Neuronal stem cell (in vitro differentiated cells): ENCODE data around the gene TMEM247.
A peak's percentile ranks its signal among the peaks of the same experiment; 100 is the strongest.

Experiments
- DNase-seq: peaks from one replicate; pipeline ENCODE4 v3.0.0-alpha.2; 2013; ENCODE audit warnings: low spot score
- H2AFZ ChIP-seq: one replicate; pipeline ENCODE4 v1.6.1; 2013; ENCODE audit warnings: mild to moderate bottlenecking, low read length, inconsistent platforms
- H2AK5ac ChIP-seq: 2 replicates; pipeline ENCODE4 v1.6.1; 2013; ENCODE audit warnings: low read depth, mild to moderate bottlenecking, inconsistent platforms, low read length, moderate library complexity, mixed read lengths
- H2BK120ac ChIP-seq: 2 replicates; pipeline ENCODE4 v1.6.1; 2013; ENCODE audit warnings: low read depth, mild to moderate bottlenecking, inconsistent platforms, low read length, moderate library complexity, mixed read lengths
- H2BK12ac ChIP-seq: one replicate; pipeline ENCODE4 v1.6.1; 2013; ENCODE audit warnings: low read length, inconsistent platforms
- H2BK15ac ChIP-seq: 2 replicates; pipeline ENCODE4 v1.6.1; 2013; ENCODE audit warnings: mild to moderate bottlenecking, low read length, inconsistent platforms, mixed read lengths
- H2BK5ac ChIP-seq: one replicate; pipeline ENCODE4 v1.6.1; 2013; ENCODE audit warnings: inconsistent platforms, mild to moderate bottlenecking, low read length, moderate library complexity
- H3K14ac ChIP-seq: one replicate; pipeline ENCODE4 v1.6.1; 2013; ENCODE audit warnings: low read length, inconsistent platforms
- H3K18ac ChIP-seq: 2 replicates; pipeline ENCODE4 v1.6.1; 2013; ENCODE audit warnings: low read length, inconsistent platforms
- H3K23ac ChIP-seq: 2 replicates; pipeline ENCODE4 v1.6.1; 2013; ENCODE audit warnings: low read depth, mild to moderate bottlenecking, mixed read lengths, low read length, inconsistent platforms; ENCODE audit not compliant: poor library complexity
- H3K27ac ChIP-seq: replicated peaks from 3 replicates; pipeline ENCODE4 v1.5.1; 2013; ENCODE audit warnings: low read length, inconsistent platforms
- H3K27me3 ChIP-seq, 3 experiments: 2 replicates each; pipeline ENCODE4 v1.6.1; 2013; ENCODE audit warnings: low read length in 3 of 3, mild to moderate bottlenecking in 2 of 3, inconsistent platforms in 1 of 3, low read depth in 1 of 3, mixed read lengths in 1 of 3, moderate library complexity in 1 of 3; ENCODE audit not compliant: control insufficient read depth in 3 of 3, insufficient read depth in 3 of 3
- H3K36me3 ChIP-seq, 2 donors: replicated peaks in 1 of 2; 2 replicates each; pipeline ENCODE4 v1.6.1; 2013; ENCODE audit warnings: low read length in 2 of 2; ENCODE audit not compliant: control insufficient read depth in 2 of 2, insufficient read depth in 2 of 2
- H3K4ac ChIP-seq: 2 replicates; pipeline ENCODE4 v1.6.1; 2013; ENCODE audit warnings: inconsistent platforms, mild to moderate bottlenecking, low read length, moderate library complexity
- H3K4me1 ChIP-seq, 2 donors: 1 replicate in 1 of 2; 2 replicates in 1 of 2; pipeline ENCODE4 v1.6.1; 2013; ENCODE audit warnings: low read length in 2 of 2, low read depth in 1 of 2; ENCODE audit not compliant: control insufficient read depth in 2 of 2, insufficient read depth in 1 of 2
- H3K4me2 ChIP-seq: one replicate; pipeline ENCODE4 v1.6.1; 2013; ENCODE audit warnings: mild to moderate bottlenecking, low read length, inconsistent platforms; ENCODE audit not compliant: insufficient read depth, poor library complexity, severe bottlenecking
- H3K4me3 ChIP-seq, 2 donors: 2 replicates each; pipeline ENCODE4 v1.5.1; 2013; ENCODE audit warnings: low read length in 2 of 2, mild to moderate bottlenecking in 2 of 2, inconsistent platforms in 1 of 2, moderate library complexity in 1 of 2
- H3K79me1 ChIP-seq: one replicate; pipeline ENCODE4 v1.6.1; 2013; ENCODE audit warnings: low read depth, mild to moderate bottlenecking, inconsistent platforms, low read length, moderate library complexity
- H3K9ac ChIP-seq: one replicate; pipeline ENCODE4 v1.6.1; 2013; ENCODE audit warnings: mild to moderate bottlenecking, low read depth, low read length, inconsistent platforms; ENCODE audit not compliant: poor library complexity
- H3K9me3 ChIP-seq, 2 donors: replicated peaks in 1 of 2; 2 replicates each; pipeline versions ENCODE3 to v1.6.1; 2013; ENCODE audit warnings: low read length in 2 of 2, mild to moderate bottlenecking in 2 of 2, inconsistent platforms in 1 of 2, low read depth in 1 of 2, mixed read lengths in 1 of 2, moderate library complexity in 1 of 2; ENCODE audit not compliant: control insufficient read depth in 2 of 2, insufficient read depth in 1 of 2
- H4K8ac ChIP-seq: one replicate; pipeline ENCODE4 v1.6.1; 2013; ENCODE audit warnings: low read depth, mild to moderate bottlenecking, inconsistent platforms, low read length, moderate library complexity
- H4K91ac ChIP-seq: one replicate; pipeline ENCODE4 v1.6.1; 2013; ENCODE audit warnings: low read length, low read depth, mild to moderate bottlenecking, inconsistent platforms; ENCODE audit not compliant: poor library complexity
- WGBS, 2 donors: extraction: QIAGEN DNeasy Blood & Tissue Kit; methylation state at CpG; one replicate each; pipeline ENCODE4 v1.1.7; 2013; ENCODE audit warnings: missing lambda C conversion rate in 2 of 2, mixed read lengths in 1 of 2; ENCODE audit not compliant: insufficient read length in 2 of 2, insufficient replicate concordance in 1 of 2; ENCODE audit errors: extremely low coverage in 2 of 2; 5-methylcytosine and 5-hydroxymethylcytosine counted together

TMEM247 gene

DNA sequence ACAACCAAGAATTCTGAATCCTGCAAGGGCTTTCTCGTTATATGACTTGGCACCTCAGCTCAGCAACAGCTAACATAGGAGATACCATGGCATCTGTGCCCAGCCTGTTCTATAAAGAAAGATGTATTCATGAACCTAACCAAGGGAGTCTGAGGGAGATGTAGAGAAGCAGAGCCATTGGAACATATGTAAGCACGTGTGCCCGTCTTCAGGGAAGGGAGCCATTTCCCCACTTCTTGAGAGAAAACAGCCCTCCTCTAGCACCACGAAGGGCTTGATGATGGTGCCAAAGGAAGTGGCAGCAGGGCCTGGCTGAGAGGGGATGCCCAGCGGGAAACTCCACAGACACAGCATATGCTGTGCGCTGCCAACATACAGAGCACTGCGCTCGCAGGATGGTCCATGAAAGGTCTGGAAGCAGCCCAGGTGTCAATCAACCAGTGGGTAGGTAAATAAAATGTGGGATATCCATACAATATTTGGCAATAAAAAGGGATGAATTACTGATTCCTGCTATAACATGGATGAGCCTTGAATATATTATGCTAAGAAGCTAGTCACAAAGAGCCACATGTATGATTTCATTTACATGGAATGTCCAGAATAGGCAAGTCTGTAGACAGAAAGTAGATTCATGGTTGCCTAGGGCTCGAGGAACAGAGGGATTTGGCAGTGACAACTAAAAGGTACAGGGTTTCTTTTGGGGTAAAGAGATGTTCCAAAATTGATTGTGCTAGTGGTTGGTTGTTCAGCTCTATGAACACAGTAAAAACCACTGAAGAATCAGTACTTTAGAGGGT lies 16.1 kb downstream of the TMEM247 start:
- H2BK120ac ChIP-seq: no peak overlapping the region
- no CpG with 5 or more reads among the region's 9 CpGs for WGBS, 2 donors
- H3K79me1 ChIP-seq: no peaks in the 10 kb centered on the region
- DNase-seq: no peak
- no peak overlapping the region for H2BK12ac ChIP-seq
- no peak overlapping the region for H2AK5ac ChIP-seq
- H3K36me3 ChIP-seq: no peaks in the 10 kb centered on the region
- H3K4me3 ChIP-seq: no peak overlapping the region
- no peak overlapping the region for H3K18ac ChIP-seq
- no peak overlapping the region for H3K4me2 ChIP-seq
- no peaks in the 10 kb centered on the region for H3K9me3 ChIP-seq
- H4K91ac ChIP-seq: no peak overlapping the region
- no peak overlapping the region for H3K27ac ChIP-seq
- peaks cover 11 to 14% of the 10 kb centered on the region in 2 donors for H3K4me1 ChIP-seq
- no peak overlapping the region for H4K8ac ChIP-seq
- H3K27me3 ChIP-seq: peaks cover 0 to 30% (median 13%) of the 10 kb centered on the region in 3 experiments
- H3K23ac ChIP-seq: no peak overlapping the region
- H3K9ac ChIP-seq: no peak overlapping the region
- H3K14ac ChIP-seq: no peak overlapping the region
- H3K4ac ChIP-seq: no peak overlapping the region
- no peak overlapping the region for H2BK5ac ChIP-seq
- no peak overlapping the region for H2AFZ ChIP-seq
- H2BK15ac ChIP-seq: no peak overlapping the region

DNA sequence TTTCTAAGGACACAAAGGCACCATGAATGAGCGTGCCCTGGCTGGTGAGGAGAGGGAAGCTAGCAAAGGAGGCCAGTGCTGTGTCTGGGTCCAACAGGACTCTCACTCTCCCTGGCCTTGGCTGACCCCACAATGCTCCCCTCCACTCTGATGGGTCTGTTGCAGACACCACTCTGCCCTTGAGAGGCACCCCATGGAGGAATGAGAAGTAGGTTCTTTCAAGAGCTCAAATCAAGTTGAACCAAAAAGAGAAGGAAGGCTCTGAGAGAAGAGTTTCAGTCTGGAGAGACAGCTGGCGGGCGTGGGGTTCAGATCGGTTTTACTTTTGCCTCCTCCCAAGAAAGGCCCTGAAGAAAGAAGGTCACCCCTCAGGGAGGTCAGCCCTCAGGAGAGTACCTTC lies 18.4 kb downstream of the TMEM247 start:
- H3K9me3 ChIP-seq: no peaks in the 10 kb centered on the region
- no peak overlapping the region for H2BK120ac ChIP-seq
- DNase-seq: no peak
- peak overlapping the region; percentile 32 for H3K18ac ChIP-seq
- H3K27me3 ChIP-seq: peaks cover 0 to 38% (median 13%) of the 10 kb centered on the region in 3 experiments
- H2BK12ac ChIP-seq: no peak overlapping the region
- no peak overlapping the region for H3K9ac ChIP-seq
- H3K36me3 ChIP-seq: no peaks in the 10 kb centered on the region
- no peak overlapping the region for H4K8ac ChIP-seq
- no peak overlapping the region for H3K4ac ChIP-seq
- H4K91ac ChIP-seq: no peak overlapping the region
- H3K27ac ChIP-seq: no peak overlapping the region
- no peak overlapping the region for H2BK5ac ChIP-seq
- no peak overlapping the region for H3K23ac ChIP-seq
- no peak overlapping the region for H3K4me3 ChIP-seq
- H3K4me2 ChIP-seq: no peak overlapping the region
- no peaks in the 10 kb centered on the region for H3K79me1 ChIP-seq
- H3K14ac ChIP-seq: no peak overlapping the region
- H2AFZ ChIP-seq: no peak overlapping the region
- H2BK15ac ChIP-seq: no peak overlapping the region
- no CpG with 5 or more reads among the region's 4 CpGs for WGBS, 2 donors
- H2AK5ac ChIP-seq: peak overlapping the region; percentile 30
- peaks cover 9 to 14% of the 10 kb centered on the region in 2 donors for H3K4me1 ChIP-seq

DNA sequence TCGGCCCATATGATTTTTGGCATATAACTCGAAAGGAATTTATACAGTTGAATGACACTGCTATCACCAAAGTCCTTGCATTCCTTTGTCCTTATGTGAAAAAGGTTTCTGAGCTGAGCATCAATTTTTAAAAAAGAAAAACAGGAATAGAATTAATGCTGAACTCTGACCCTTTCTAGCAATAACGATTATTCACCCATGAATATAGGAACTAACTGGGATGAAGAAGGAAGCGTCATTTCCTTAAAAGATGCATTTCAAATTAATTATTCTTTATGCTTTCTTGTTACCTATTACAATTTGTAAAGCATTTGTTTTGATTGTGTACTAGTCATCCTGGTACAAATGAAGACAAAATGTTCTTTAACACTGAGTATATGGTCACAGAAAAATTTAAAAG lies 19.3 kb downstream of the TMEM247 start:
- peaks cover 5 to 9% of the 10 kb centered on the region in 2 donors for H3K4me1 ChIP-seq
- H3K9ac ChIP-seq: no peak overlapping the region
- H3K36me3 ChIP-seq: no peaks in the 10 kb centered on the region
- no peak overlapping the region for H3K23ac ChIP-seq
- H4K91ac ChIP-seq: no peak overlapping the region
- no peaks in the 10 kb centered on the region for H3K79me1 ChIP-seq
- no peak overlapping the region for H3K14ac ChIP-seq
- peaks cover 0 to 41% (median 13%) of the 10 kb centered on the region in 3 experiments for H3K27me3 ChIP-seq
- H3K4me3 ChIP-seq: no peak overlapping the region
- H2AFZ ChIP-seq: no peak overlapping the region
- no peak for DNase-seq
- H3K9me3 ChIP-seq: no peaks in the 10 kb centered on the region
- H2BK120ac ChIP-seq: no peak overlapping the region
- H3K4ac ChIP-seq: no peak overlapping the region
- H3K4me2 ChIP-seq: no peak overlapping the region
- no CpG with 5 or more reads among the region's 4 CpGs for WGBS, 2 donors
- H2BK5ac ChIP-seq: no peak overlapping the region
- H3K18ac ChIP-seq: no peak overlapping the region
- no peak overlapping the region for H4K8ac ChIP-seq
- H2AK5ac ChIP-seq: no peak overlapping the region
- H2BK12ac ChIP-seq: no peak overlapping the region
- no peak overlapping the region for H2BK15ac ChIP-seq
- H3K27ac ChIP-seq: no peak overlapping the region

DNA sequence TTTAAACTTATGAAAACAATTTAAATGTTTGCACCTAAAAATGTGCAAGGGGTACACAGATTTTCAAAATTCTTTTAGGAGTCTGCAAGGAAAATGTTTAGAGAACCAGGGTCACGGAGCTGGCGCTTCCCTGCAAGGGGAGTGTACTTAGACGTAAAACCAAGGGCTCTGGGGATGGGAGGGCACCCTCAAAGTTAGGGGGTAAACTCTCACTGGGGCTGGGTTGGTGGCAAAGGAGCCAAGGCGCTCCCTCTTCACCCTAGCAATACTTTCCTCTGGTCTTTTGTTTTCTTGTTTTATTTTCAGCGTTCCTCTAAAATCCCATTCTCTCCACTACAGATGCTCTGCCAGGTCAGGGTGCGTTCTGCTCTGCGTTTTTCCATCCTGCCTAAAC lies 20.0 kb downstream of the TMEM247 start:
- Histone ChIP-seq H4K91ac (no peak overlapping the region), H3K9me3 (no peaks in the 10 kb centered on the region), H3K4me3 (peak overlapping the region in 1 of 2 donors; percentile 57), H2AK5ac (no peak overlapping the region), H2BK120ac (no peak overlapping the region), H3K23ac (no peak overlapping the region), H3K79me1 (no peaks in the 10 kb centered on the region), H3K27me3 (peaks cover 0 to 41% (median 13%) of the 10 kb centered on the region in 3 experiments), H2AFZ (peak overlapping the region; percentile 93), H3K4ac (no peak overlapping the region), H2BK5ac (no peak overlapping the region), H3K27ac (no peak overlapping the region), H3K14ac (no peak overlapping the region), H3K9ac (no peak overlapping the region), H3K4me1 (peaks cover 3 to 4% of the 10 kb centered on the region in 2 donors), H3K4me2 (peak overlapping the region; percentile 85), H3K36me3 (no peaks in the 10 kb centered on the region), H3K18ac (no peak overlapping the region), H2BK12ac (no peak overlapping the region), H2BK15ac (no peak overlapping the region), H4K8ac (no peak overlapping the region)
- DNase-seq: no peak
- no CpG with 5 or more reads among the region's 7 CpGs for WGBS, 2 donors
